22Rv1 (cell line): ENCODE data around the gene TXNRD2.

ENCODE experiments used
- CTCF ChIP-seq: fragments of 450-650 bp; IDR thresholded peaks from 2 replicates; pipeline ENCODE4 v1.5.1; 2017; ENCODE audit warnings: mild to moderate bottlenecking
- ZFX ChIP-seq: fragments of 450-650 bp; IDR thresholded peaks from 2 replicates; pipeline ENCODE4 v1.6.1; 2017; ENCODE audit warnings: antibody characterized with exemption, borderline replicate concordance

GRCh38 chr22:19853058-19853878, 88.3 kb downstream of the TXNRD2 start:
- TF ChIP-seq CTCF (no peak), ZFX (no peak)
